NCI-H1694 (cell line): Measurements from ENCODE around the gene LPXN.
A peak's percentile ranks its signal among the peaks of the same experiment; 100 is the strongest.

Experiments
- DNase-seq: peaks from one replicate; lab custom pipeline; 2025; lab: John Stamatoyannopoulos, UW

LPXN gene

GRCh38 chr11:58524232-58525036 lies 51.2 kb downstream of the LPXN start:
- peak; percentile 42 for DNase-seq

- no peak for DNase-seq
Observed at GRCh38 chr11:58513747-58514367, 61.8 kb downstream of the LPXN start.

GRCh38 chr11:58511636-58512035 lies 64.0 kb downstream of the LPXN start:
- no peak for DNase-seq

GRCh38 chr11:58509748-58510147 lies 65.9 kb downstream of the LPXN start:
- no peak for DNase-seq

GRCh38 chr11:58508814-58509213 lies 66.8 kb downstream of the LPXN start:
- no peak for DNase-seq

GRCh38 chr11:58508005-58508404 lies 67.7 kb downstream of the LPXN start, which contains the start of gene OR5B21:
Gene OR5B21 (minus strand): TSS chr11:58508105. CDS start chr11:58508105, 0 bp downstream.
- no peak for DNase-seq

- no peak for DNase-seq
Observed at GRCh38 chr11:58507355-58507754, 68.3 kb downstream of the LPXN start.

- DNase-seq = no peak
Observed at GRCh38 chr11:58506935-58507334, 68.7 kb downstream of the LPXN start.

GRCh38 chr11:58505849-58506248 lies 69.8 kb downstream of the LPXN start:
- DNase-seq = no peak

- DNase-seq = no peak
Observed at GRCh38 chr11:58504232-58504631, 71.4 kb downstream of the LPXN start.

- DNase-seq = no peak
Observed at GRCh38 chr11:58503361-58503856, 72.2 kb downstream of the LPXN start.

- no peak for DNase-seq
Observed at GRCh38 chr11:58502004-58502403, 73.7 kb downstream of the LPXN start.

- DNase-seq = no peak
Observed at GRCh38 chr11:58498464-58498863, 77.2 kb downstream of the LPXN start.

GRCh38 chr11:58497951-58498350 lies 77.7 kb downstream of the LPXN start:
- DNase-seq = no peak

GRCh38 chr11:58495906-58496305 lies 79.8 kb downstream of the LPXN start:
- no peak for DNase-seq

GRCh38 chr11:58494101-58494500 lies 81.6 kb downstream of the LPXN start:
- no peak for DNase-seq

GRCh38 chr11:58493676-58494075 lies 82.0 kb downstream of the LPXN start:
- no peak for DNase-seq

GRCh38 chr11:58490827-58491226 lies 84.8 kb downstream of the LPXN start:
- DNase-seq = no peak

GRCh38 chr11:58487170-58487569 lies 88.5 kb downstream of the LPXN start:
- DNase-seq = no peak

- DNase-seq = no peak
Observed at GRCh38 chr11:58485961-58486360, 89.7 kb downstream of the LPXN start.
